GM21619 (cell line): ENCODE data around the gene MRPL20.
"Not testable (repeated sequence)": the region's sequence is repeated elsewhere in the genome, so short reads cannot be mapped to it uniquely, and the experiment has no call there.

Experiments used
- ATAC-seq: cut with Tn5 transposase; IDR thresholded peaks from one replicate; pipeline ENCODE4 v1.9.1; 2021; ENCODE audit not compliant: unreplicated experiment

Gene MRPL20

GRCh38 chr1:1390675-1391074, 16.4 kb downstream of the MRPL20 start:
- no peak for ATAC-seq

GRCh38 chr1:1388078-1388472, 19.0 kb downstream of the MRPL20 start:
- ATAC-seq, result no peak

GRCh38 chr1:1387098-1388077, 19.7 kb downstream of the MRPL20 start:
- ATAC-seq, result no peak

GRCh38 chr1:1385931-1386330, 21.2 kb downstream of the MRPL20 start:
- no peak for ATAC-seq

- ATAC-seq, result not testable (repeated sequence)
Observed at GRCh38 chr1:1385339-1385738, 21.8 kb downstream of the MRPL20 start.

- ATAC-seq, result no peak
Observed at GRCh38 chr1:1381294-1381693, 25.8 kb downstream of the MRPL20 start.

- no peak for ATAC-seq
Observed at GRCh38 chr1:1380860-1381259, 26.2 kb downstream of the MRPL20 start.

GRCh38 chr1:1377540-1378205, 29.4 kb downstream of the MRPL20 start:
- ATAC-seq, result no peak

- no peak for ATAC-seq
Observed at GRCh38 chr1:1376551-1377226, 30.4 kb downstream of the MRPL20 start.

GRCh38 chr1:1374929-1375662, 32.0 kb downstream of the MRPL20 start, which contains the start of gene AURKAIP1:
TSS of gene AURKAIP1 (minus strand) at chr1:1375207. CDS start at chr1:1374756, 451 bp downstream.
- peak; percentile 82 for ATAC-seq

- ATAC-seq, result peak; percentile 2
Observed at GRCh38 chr1:1374589-1374928, 32.5 kb downstream of the MRPL20 start.

GRCh38 chr1:1373815-1374588, 33.1 kb downstream of the MRPL20 start:
- ATAC-seq, result no peak

GRCh38 chr1:1373051-1373814, 33.9 kb downstream of the MRPL20 start:
- no peak for ATAC-seq

- ATAC-seq, result peak; percentile 18
Observed at GRCh38 chr1:1371746-1372711, 35.1 kb downstream of the MRPL20 start.

- ATAC-seq, result no peak
Observed at GRCh38 chr1:1371364-1371745, 35.7 kb downstream of the MRPL20 start.

- no peak for ATAC-seq
Observed at GRCh38 chr1:1370771-1371300, 36.3 kb downstream of the MRPL20 start.

- not testable (repeated sequence) for ATAC-seq
Observed at GRCh38 chr1:1370094-1370493, 37.0 kb downstream of the MRPL20 start.

GRCh38 chr1:1367315-1367714, 39.8 kb downstream of the MRPL20 start:
- no peak for ATAC-seq
